H1 (cell line): ENCODE results near the gene TRIM44. TPM values are rescaled to one million over a fixed set of nuclear protein-coding genes. Genes with fewer than 3 reads are reported as not detected.

ENCODE experiments used
- CTCF ChIA-PET: fragments of 300-600 bp; sonication (Branson Sonifier 250); formaldehyde crosslinking; loops from one replicate; lab custom pipeline; 2021; ENCODE audit not compliant: partially characterized antibody; lab: Charles Lee
- POLR2A ChIA-PET: fragments of 300-600 bp; sonication (Branson Sonifier 250); formaldehyde crosslinking; loops from one replicate; lab custom pipeline; 2021; ENCODE audit warnings: inconsistent platforms; ENCODE audit not compliant: partially characterized antibody; lab: Charles Lee
- DNase-seq, 2 experiments: peaks; one replicate each; pipeline versions ENCODE4 v3.0.0 to v3.0.0-alpha.2; 2010 to 2022; ENCODE audit warnings: low spot score in 2 of 2, low read depth in 1 of 2, mixed read lengths in 1 of 2
- FAIRE-seq: peaks from 2 replicates; lab custom pipeline; 2011; peaks lifted over from hg19 to GRCh38; lab: Jason Lieb, UNC
- H2AFZ ChIP-seq: 2 replicates; pipeline ENCODE4 v1.8.1; 2012; ENCODE audit warnings: low read length, inconsistent platforms
- H2AK5ac ChIP-seq: 2 replicates; pipeline ENCODE4 v1.6.1; 2013; ENCODE audit warnings: low read depth, low read length
- H2BK120ac ChIP-seq: replicated peaks from 2 replicates; pipeline ENCODE3; 2013; ENCODE audit warnings: low read depth, low read length, inconsistent platforms
- H2BK12ac ChIP-seq: 2 replicates; pipeline ENCODE4 v1.6.1; 2013; ENCODE audit warnings: low read depth, low read length
- H2BK15ac ChIP-seq: 2 replicates; pipeline ENCODE4 v1.6.1; 2013; ENCODE audit warnings: low read length
- H2BK20ac ChIP-seq: 2 replicates; pipeline ENCODE4 v1.6.1; 2013; ENCODE audit warnings: low read length
- H2BK5ac ChIP-seq: 2 replicates; pipeline ENCODE4 v1.6.1; 2013; ENCODE audit warnings: low read depth, low read length
- H3K14ac ChIP-seq: 2 replicates; pipeline ENCODE4 v1.6.1; 2013; ENCODE audit warnings: inconsistent platforms; ENCODE audit not compliant: insufficient read length
- H3K18ac ChIP-seq: 2 replicates; pipeline ENCODE4 v1.6.1; 2013; ENCODE audit warnings: low read length; ENCODE audit errors: extremely low read depth
- H3K23ac ChIP-seq: 2 replicates; pipeline ENCODE4 v1.6.1; 2013; ENCODE audit warnings: inconsistent platforms; ENCODE audit not compliant: insufficient read length
- H3K23me2 ChIP-seq: 2 replicates; pipeline ENCODE4 v1.6.1; 2013; ENCODE audit warnings: low read depth, low read length
- H3K27ac ChIP-seq: 2 replicates; pipeline ENCODE4 v1.6.1; 2011; ENCODE audit warnings: low read depth, low read length, inconsistent platforms
- H3K27me3 ChIP-seq, 4 experiments: replicated peaks in 1 of 4; 1 replicate in 1 of 4; 2 replicates in 3 of 4; pipeline versions ENCODE4 v1.6.1 to v1.8.1; 2011 to 2013; ENCODE audit warnings: low read length in 3 of 4, mild to moderate bottlenecking in 3 of 4, inconsistent platforms in 2 of 4, mixed read lengths in 2 of 4, moderate library complexity in 1 of 4; ENCODE audit not compliant: control insufficient read depth in 3 of 4, insufficient read depth in 3 of 4; ENCODE audit errors: extremely low read depth in 1 of 4
- H3K36me3 ChIP-seq, 4 experiments: 2 replicates each; pipeline versions ENCODE4 v1.6.1 to v1.8.1; 2011 to 2013; ENCODE audit warnings: mild to moderate bottlenecking in 4 of 4, low read length in 3 of 4, moderate library complexity in 2 of 4, control low read depth in 1 of 4, inconsistent platforms in 1 of 4; ENCODE audit not compliant: insufficient read depth in 4 of 4, control insufficient read depth in 2 of 4
- H3K4ac ChIP-seq: replicated peaks from 2 replicates; pipeline ENCODE3; 2013; ENCODE audit warnings: low read length, low read depth, mixed read lengths, inconsistent platforms; ENCODE audit not compliant: insufficient read length
- H3K4me1 ChIP-seq, 4 experiments: replicated peaks in 1 of 4; 1 replicate in 1 of 4; 2 replicates in 3 of 4; pipeline versions ENCODE4 v1.6.1 to v1.8.1; 2011 to 2013; ENCODE audit warnings: low read length in 3 of 4, inconsistent platforms in 2 of 4, mixed read lengths in 1 of 4; ENCODE audit not compliant: insufficient read depth in 4 of 4, control insufficient read depth in 3 of 4
- H3K4me2 ChIP-seq, 2 experiments: 2 replicates each; pipeline versions ENCODE4 v1.6.1 to v1.8.1; 2011 to 2013; ENCODE audit warnings: low read depth in 2 of 2, low read length in 2 of 2, control low read depth in 1 of 2, inconsistent platforms in 1 of 2, mild to moderate bottlenecking in 1 of 2; ENCODE audit not compliant: insufficient read depth in 1 of 2
- H3K4me3 ChIP-seq, 4 experiments: fragments of 200-600, 300-600 bp in 1 of 4; sonication (generic), shearing (Covaris generic), sonication (Bioruptor Twin) in 1 of 4; 2 replicates each; pipeline versions ENCODE4 v1.5.1 to v1.8.1; 2011 to 2016; ENCODE audit warnings: low read length in 4 of 4, low read depth in 3 of 4, control low read depth in 2 of 4, inconsistent platforms in 2 of 4, mild to moderate bottlenecking in 2 of 4, mixed read lengths in 1 of 4, moderate library complexity in 1 of 4; ENCODE audit not compliant: insufficient read depth in 2 of 4; ENCODE audit errors: extremely low read depth in 1 of 4
- H3K56ac ChIP-seq: replicated peaks from 2 replicates; pipeline ENCODE3; 2013; ENCODE audit warnings: low read depth, mild to moderate bottlenecking, mixed read lengths, low read length, inconsistent platforms; ENCODE audit not compliant: insufficient read length
- H3K79me1 ChIP-seq: 2 replicates; pipeline ENCODE4 v1.6.1; 2013; ENCODE audit warnings: low read depth, low read length, control low read depth
- H3K79me2 ChIP-seq, 2 experiments: 2 replicates each; pipeline versions ENCODE4 v1.6.1 to v1.8.1; 2012 to 2013; ENCODE audit warnings: low read length in 2 of 2, mild to moderate bottlenecking in 2 of 2, inconsistent platforms in 1 of 2; ENCODE audit not compliant: insufficient read depth in 2 of 2, control insufficient read depth in 1 of 2
- H3K9ac ChIP-seq, 4 experiments: replicated peaks in 1 of 4; 1 replicate in 1 of 4; 2 replicates in 3 of 4; pipeline versions ENCODE4 v1.6.1 to v1.8.1; 2011 to 2013; ENCODE audit warnings: low read depth in 3 of 4, low read length in 3 of 4, control low read depth in 2 of 4, mild to moderate bottlenecking in 2 of 4, moderate library complexity in 2 of 4, inconsistent platforms in 1 of 4; ENCODE audit errors: extremely low read depth in 1 of 4
- H3K9me3 ChIP-seq, 2 experiments: 2 replicates each; pipeline versions ENCODE4 v1.6.1 to v1.8.1; 2012 to 2013; ENCODE audit warnings: mild to moderate bottlenecking in 2 of 2, moderate library complexity in 2 of 2, control low read depth in 1 of 2, inconsistent platforms in 1 of 2, low read depth in 1 of 2, low read length in 1 of 2, mixed read lengths in 1 of 2; ENCODE audit not compliant: insufficient read depth in 2 of 2
- H4K20me1 ChIP-seq, 2 experiments: replicated peaks in 1 of 2; 2 replicates each; pipeline versions ENCODE3 to v1.8.1; 2011 to 2013; ENCODE audit warnings: inconsistent platforms in 2 of 2, low read length in 2 of 2, mild to moderate bottlenecking in 1 of 2; ENCODE audit not compliant: insufficient read depth in 2 of 2, control insufficient read depth in 1 of 2
- H4K5ac ChIP-seq: 2 replicates; pipeline ENCODE4 v1.6.1; 2013; ENCODE audit warnings: low read length, low read depth, mixed read lengths, inconsistent platforms; ENCODE audit not compliant: insufficient read length
- H4K8ac ChIP-seq: 2 replicates; pipeline ENCODE4 v1.8.0; 2013; ENCODE audit warnings: mild to moderate bottlenecking, moderate library complexity, low read length, inconsistent platforms; ENCODE audit not compliant: insufficient read depth; ENCODE audit errors: extremely low read depth
- H4K91ac ChIP-seq: replicated peaks from 2 replicates; pipeline ENCODE3; 2013; ENCODE audit warnings: low read length, mixed read lengths, inconsistent platforms; ENCODE audit not compliant: insufficient read length
- ASH2L ChIP-seq: fragments of 200-600, 300-600 bp; sonication (generic); IDR thresholded peaks from one replicate; pipeline ENCODE4 v1.7.1; 2017; ENCODE audit warnings: low read length
- BCL11A ChIP-seq, 2 experiments: IDR thresholded peaks; one replicate each; pipeline ENCODE4 v1.6.1; 2011; ENCODE audit warnings: low read depth in 2 of 2, low read length in 2 of 2, mild to moderate bottlenecking in 2 of 2
- CHD2 ChIP-seq: IDR thresholded peaks from 2 replicates; pipeline ENCODE4 v1.6.1; 2012; ENCODE audit warnings: low read length, improper control_type of control experiment
- CTBP2 ChIP-seq: IDR thresholded peaks from 2 replicates; pipeline ENCODE4 v1.7.0; 2011; ENCODE audit warnings: borderline replicate concordance, mild to moderate bottlenecking, moderate library complexity, mixed read lengths, low read length; ENCODE audit not compliant: insufficient read depth, insufficient read length
- EZH2 ChIP-seq: fragments of 200-600 bp; sonication (generic); IDR thresholded peaks from 2 replicates; pipeline ENCODE4 v1.7.1; 2012; ENCODE audit warnings: low read depth, mild to moderate bottlenecking, moderate library complexity, low read length, inconsistent platforms; ENCODE audit not compliant: severe bottlenecking
- JUND ChIP-seq: IDR thresholded peaks from 2 replicates; pipeline ENCODE4 v1.6.1; 2011; ENCODE audit warnings: mild to moderate bottlenecking, improper control_type of control experiment, low read length
- KDM5A ChIP-seq: fragments of 200-600 bp; IDR thresholded peaks from 2 replicates; pipeline ENCODE4 v1.7.1; 2012; ENCODE audit warnings: mild to moderate bottlenecking, low read length, inconsistent platforms, mixed read lengths
- POLR2AphosphoS5 ChIP-seq: IDR thresholded peaks from 2 replicates; pipeline ENCODE4 v1.6.1; 2011; ENCODE audit warnings: low read depth, low read length
- RBBP5 ChIP-seq: IDR thresholded peaks from 2 replicates; pipeline ENCODE4 v1.7.1; 2012; ENCODE audit warnings: low read depth, mild to moderate bottlenecking, inconsistent platforms, low read length, moderate library complexity, borderline replicate concordance
- RXRA ChIP-seq: IDR thresholded peaks from 2 replicates; pipeline ENCODE4 v1.6.1; 2011; ENCODE audit warnings: low read depth, mild to moderate bottlenecking, low read length, moderate library complexity; ENCODE audit not compliant: insufficient read depth
- SIN3A ChIP-seq, 2 experiments: IDR thresholded peaks in 1 of 2; conservative IDR thresholded peaks in 1 of 2; 2 replicates each; pipeline ENCODE4 v1.6.1; 2011 to 2012; ENCODE audit warnings: low read length in 2 of 2, improper control_type of control experiment in 1 of 2, low read depth in 1 of 2, mild to moderate bottlenecking in 1 of 2
- SIX5 ChIP-seq: IDR thresholded peaks from 2 replicates; pipeline ENCODE4 v1.6.1; 2011; ENCODE audit warnings: mild to moderate bottlenecking, low read depth, low read length
- TAF1 ChIP-seq: IDR thresholded peaks from 2 replicates; pipeline ENCODE4 v1.6.1; 2011; ENCODE audit warnings: mild to moderate bottlenecking, low read depth, low read length
- WGBS, 2 experiments: shearing (Covaris generic) in 1 of 2; methylation state at CpG; one replicate each; pipeline versions ENCODE4 v1.1.6 to v1.1.7; 2013 to 2015; ENCODE audit warnings: low lambda C conversion rate in 2 of 2, mixed read lengths in 2 of 2, inconsistent platforms in 1 of 2, low coverage in 1 of 2, missing lambda C conversion rate in 1 of 2; ENCODE audit not compliant: insufficient replicate concordance in 2 of 2, insufficient coverage in 1 of 2, insufficient read length in 1 of 2; ENCODE audit errors: extremely low coverage in 1 of 2, missing lambda C conversion rate in 1 of 2; 5-methylcytosine and 5-hydroxymethylcytosine counted together
- polyA plus RNA-seq, 7 experiments: library from polyadenylated mRNA; depleted of rRNA in 3 of 7; stranded (reverse) in 5 of 7; unstranded in 2 of 7; fragments of >200 nt in 5 of 7; fragments of 200-250 nt in 2 of 7; gene quantifications; 1 replicate in 5 of 7; 2 replicates in 1 of 7; 4 replicates in 1 of 7; pipeline versions ENCODE4 v1.2.1 to v1.2.3, GENCODE V29; 2011 to 2013; ENCODE audit warnings: missing spikeins in 2 of 7, mixed read lengths in 2 of 7
- total RNA-seq: library from RNA; stranded (reverse); fragmentation: NEBNext Ultra II Directional; extraction: Animal tissue kit (Norgen Biotek cat#: 25700); gene quantifications from 2 replicates; pipeline ENCODE4 v1.2.1, GENCODE V29; 2021
- TF ChIP-seq, protein P1 (sequence below): IDR thresholded peaks from 2 replicates; pipeline ENCODE4 v1.6.1; 2011; ENCODE audit warnings: low read length, improper control_type of control experiment

The TRIM44 gene
- total and polyA plus RNA-seq, 2 of the 8 experiments (the other 6 are each of a cell fraction or from before 2014, with no cell fraction given) = 13.9 to 34.4 TPM

DNA sequence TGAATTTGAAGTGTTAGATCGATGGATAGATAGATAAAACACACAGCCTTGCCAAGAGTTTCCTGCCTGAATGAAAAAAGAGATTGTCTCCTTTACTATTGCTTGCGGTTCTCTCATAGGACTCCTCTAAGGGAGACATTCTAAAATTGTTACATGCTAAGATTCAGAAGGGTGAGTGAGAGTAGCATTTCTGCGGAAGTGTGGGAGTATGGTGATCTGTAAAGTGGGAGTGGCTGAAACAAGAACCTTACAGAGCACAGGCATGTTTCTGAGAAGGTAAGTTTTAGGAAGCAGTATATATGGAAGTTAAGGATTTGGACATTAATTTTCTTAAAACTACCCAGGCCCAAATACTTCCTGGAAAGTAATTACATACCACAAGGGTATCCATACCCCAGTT, 139.6 kb downstream of the TRIM44 start:
- no peak overlapping the region for H4K91ac ChIP-seq
- H4K5ac ChIP-seq = no peak overlapping the region
- H3K4me2 ChIP-seq = no peak overlapping the region
- H3K27me3 ChIP-seq = no peaks in the 10 kb centered on the region
- POLR2A ChIA-PET = no interaction called here
- H3K18ac ChIP-seq = no peak overlapping the region
- H2AK5ac ChIP-seq = no peak overlapping the region
- DNase-seq = no peak
- no peaks in the 10 kb centered on the region for H3K36me3 ChIP-seq
- no peaks in the 10 kb centered on the region for H3K79me1 ChIP-seq
- no peak overlapping the region for H2BK20ac ChIP-seq
- CTCF ChIA-PET = interaction anchor here (0.7 to 10.6 kb wide), 12 partner anchors 9 to 477 kb away, joined by 3 to 96 read pairs (median 4); no protein-coding TSS in a partner anchor
- H3K4ac ChIP-seq = no peak overlapping the region
- 90% methylated on average over 3 of the region's 3 CpGs; no CpG with 5 or more reads in 1 of the 2 experiments for WGBS, 2 experiments
- H3K23ac ChIP-seq = no peak overlapping the region
- no peak overlapping the region for H2BK5ac ChIP-seq
- H3K14ac ChIP-seq = no peak overlapping the region
- H2BK15ac ChIP-seq = no peak overlapping the region
- no peaks in the 10 kb centered on the region for H3K23me2 ChIP-seq
- FAIRE-seq = no peak
- no peak overlapping the region for H2AFZ ChIP-seq
- no peaks in the 10 kb centered on the region for H3K9me3 ChIP-seq
- no peak overlapping the region for H3K56ac ChIP-seq
- H3K9ac ChIP-seq = no peak overlapping the region; a peak in 1 of 7 replicates
- H3K27ac ChIP-seq = no peak overlapping the region
- H3K79me2 ChIP-seq = no peaks in the 10 kb centered on the region
- no peak overlapping the region for H4K8ac ChIP-seq
- no peak overlapping the region for H2BK120ac ChIP-seq
- H4K20me1 ChIP-seq = no peaks in the 10 kb centered on the region
- H3K4me1 ChIP-seq = no peaks in the 10 kb centered on the region
- H2BK12ac ChIP-seq = no peak overlapping the region
- no peak overlapping the region for H3K4me3 ChIP-seq
- TF ChIP-seq SIX5 = no peak
- TF ChIP-seq POLR2AphosphoS5 = no peak
- TF ChIP-seq RBBP5 = no peak
- no peak for TF ChIP-seq KDM5A
- TF ChIP-seq, protein P1, sequence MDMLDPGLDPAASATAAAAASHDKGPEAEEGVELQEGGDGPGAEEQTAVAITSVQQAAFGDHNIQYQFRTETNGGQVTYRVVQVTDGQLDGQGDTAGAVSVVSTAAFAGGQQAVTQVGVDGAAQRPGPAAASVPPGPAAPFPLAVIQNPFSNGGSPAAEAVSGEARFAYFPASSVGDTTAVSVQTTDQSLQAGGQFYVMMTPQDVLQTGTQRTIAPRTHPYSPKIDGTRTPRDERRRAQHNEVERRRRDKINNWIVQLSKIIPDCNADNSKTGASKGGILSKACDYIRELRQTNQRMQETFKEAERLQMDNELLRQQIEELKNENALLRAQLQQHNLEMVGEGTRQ = no peak
- no peak for TF ChIP-seq BCL11A (IDR thresholded peaks at IDR 0.05; ENCODE audit: low read depth in 2 of 2, low read length in 2 of 2)
- no peak for TF ChIP-seq CTBP2
- no peak for TF ChIP-seq TAF1
- TF ChIP-seq SIN3A (conservative IDR thresholded peaks at IDR 0.05 in 1 of 2, IDR thresholded peaks at IDR 0.05 in 1 of 2; ENCODE audit: low read depth in 1 of 2, low read length in 2 of 2) = no peak
- no peak for TF ChIP-seq RXRA
- TF ChIP-seq JUND = no peak
- no peak for TF ChIP-seq CHD2
- no peak for TF ChIP-seq ASH2L
- no peak for TF ChIP-seq EZH2
